Astrocyte of the cerebellum (primary cell): ENCODE results near the gene SCYGR8.

ENCODE experiments used
- DNase-seq: peaks from one replicate; pipeline ENCODE4 v3.0.0-alpha.2; 2011; ENCODE audit warnings: low read depth
- H3K4me3 ChIP-seq: 2 replicates; pipeline ENCODE4 v1.5.1; 2011; ENCODE audit warnings: mild to moderate bottlenecking, low read depth, low read length, moderate library complexity
- in situ Hi-C: cut with HindIII; loops from 2 replicates; pipeline ENCODE4 v1.10.0; 2017; ENCODE audit warnings: low sequenced_read_pairs
- TF ChIP-seq, protein P1 (sequence below): IDR thresholded peaks from 2 replicates; pipeline ENCODE4 v1.5.1; 2012; ENCODE audit warnings: low read length, low read depth, moderate library complexity, mild to moderate bottlenecking; ENCODE audit errors: missing control alignments

The SCYGR8 gene

DNA sequence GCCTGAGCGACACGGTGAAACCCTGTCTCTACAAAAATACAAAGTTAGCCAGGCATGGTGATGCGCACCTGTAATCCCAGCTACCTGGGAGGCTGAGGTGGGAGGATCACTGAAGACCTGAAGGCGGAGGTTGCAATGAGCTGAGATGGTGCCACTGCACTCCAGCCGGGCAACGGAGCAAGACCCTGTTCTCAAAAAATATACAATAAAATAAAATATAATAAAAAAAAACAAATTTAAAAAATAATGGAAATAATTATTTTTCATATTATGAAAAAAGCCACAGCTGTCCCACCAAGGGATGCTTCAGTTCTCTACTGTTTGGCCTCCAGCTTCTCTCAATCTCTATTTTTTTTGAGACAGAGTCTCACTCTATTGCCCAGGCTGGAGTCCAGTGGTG lies 38.3 kb upstream of the SCYGR8 start:
- no peak overlapping the region for H3K4me3 ChIP-seq
- TF ChIP-seq, protein P1, sequence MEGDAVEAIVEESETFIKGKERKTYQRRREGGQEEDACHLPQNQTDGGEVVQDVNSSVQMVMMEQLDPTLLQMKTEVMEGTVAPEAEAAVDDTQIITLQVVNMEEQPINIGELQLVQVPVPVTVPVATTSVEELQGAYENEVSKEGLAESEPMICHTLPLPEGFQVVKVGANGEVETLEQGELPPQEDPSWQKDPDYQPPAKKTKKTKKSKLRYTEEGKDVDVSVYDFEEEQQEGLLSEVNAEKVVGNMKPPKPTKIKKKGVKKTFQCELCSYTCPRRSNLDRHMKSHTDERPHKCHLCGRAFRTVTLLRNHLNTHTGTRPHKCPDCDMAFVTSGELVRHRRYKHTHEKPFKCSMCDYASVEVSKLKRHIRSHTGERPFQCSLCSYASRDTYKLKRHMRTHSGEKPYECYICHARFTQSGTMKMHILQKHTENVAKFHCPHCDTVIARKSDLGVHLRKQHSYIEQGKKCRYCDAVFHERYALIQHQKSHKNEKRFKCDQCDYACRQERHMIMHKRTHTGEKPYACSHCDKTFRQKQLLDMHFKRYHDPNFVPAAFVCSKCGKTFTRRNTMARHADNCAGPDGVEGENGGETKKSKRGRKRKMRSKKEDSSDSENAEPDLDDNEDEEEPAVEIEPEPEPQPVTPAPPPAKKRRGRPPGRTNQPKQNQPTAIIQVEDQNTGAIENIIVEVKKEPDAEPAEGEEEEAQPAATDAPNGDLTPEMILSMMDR = no peak
- in situ Hi-C loops = no loop called here
- DNase-seq = no peak

DNA sequence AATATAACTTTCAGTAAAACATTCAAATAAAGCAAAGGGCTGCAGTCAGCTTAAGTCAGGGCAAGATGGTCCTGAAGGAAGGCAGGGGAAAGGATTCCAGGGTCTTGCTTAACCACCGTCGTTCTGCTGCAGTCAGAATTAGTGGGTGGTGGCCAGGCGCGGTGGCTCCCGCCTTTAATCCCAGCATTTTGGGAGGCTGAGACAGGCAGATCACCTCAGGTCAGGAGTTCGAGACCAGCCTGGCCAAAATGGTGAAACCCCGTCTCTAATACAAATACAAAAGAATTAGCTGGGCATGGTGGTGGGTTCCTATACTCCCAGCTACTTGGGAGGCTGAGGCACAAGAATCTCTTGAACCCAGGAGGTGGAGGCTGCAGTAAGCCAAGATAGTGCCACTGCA lies 34.7 kb upstream of the SCYGR8 start:
- in situ Hi-C loops = no loop called here
- no peak for DNase-seq
- TF ChIP-seq, protein P1 = no peak
- no peak overlapping the region for H3K4me3 ChIP-seq

DNA sequence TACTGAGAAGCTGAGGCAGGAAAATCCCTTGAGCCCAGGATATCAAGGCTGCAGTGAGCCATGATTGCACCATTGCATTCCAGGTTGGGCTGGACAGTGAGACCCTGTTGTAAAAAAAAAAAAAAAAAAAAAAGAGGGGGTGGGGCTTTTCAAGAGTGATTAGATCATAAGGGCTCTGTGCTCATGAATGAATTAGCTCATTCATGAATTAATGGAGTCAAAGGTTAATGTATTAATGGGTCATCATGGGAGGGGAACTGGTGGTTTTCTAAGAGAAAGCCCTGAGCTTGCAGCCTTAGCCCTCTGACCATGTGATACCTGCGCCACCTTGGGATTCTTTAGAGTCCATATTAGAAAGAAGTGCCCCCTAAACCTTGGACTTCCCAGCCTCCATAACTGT lies 32.4 kb upstream of the SCYGR8 start:
- no peak for DNase-seq
- in situ Hi-C loops = no loop called here
- H3K4me3 ChIP-seq = no peak overlapping the region
- TF ChIP-seq, protein P1 = no peak

DNA sequence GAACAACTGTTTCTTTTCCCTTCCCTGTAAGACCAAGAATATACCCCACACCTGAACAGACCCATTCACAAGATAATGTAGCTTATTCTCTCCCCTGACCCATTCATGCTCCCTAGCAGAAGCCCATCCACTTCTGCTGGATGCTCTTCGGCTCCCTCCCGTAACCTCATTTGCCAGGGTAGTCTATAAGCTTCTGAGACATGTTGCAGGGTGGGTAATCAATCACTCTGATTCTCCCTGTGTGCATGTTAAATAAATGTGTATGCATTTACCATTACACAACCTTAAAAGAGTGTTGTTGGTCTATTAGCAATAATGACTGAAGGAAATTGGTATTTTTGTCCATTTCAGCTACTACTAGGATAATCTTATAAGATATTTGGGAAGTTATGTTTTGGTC lies 29.2 kb upstream of the SCYGR8 start:
- H3K4me3 ChIP-seq = no peak overlapping the region
- in situ Hi-C loops = no loop called here
- TF ChIP-seq, protein P1 = no peak
- DNase-seq = no peak

DNA sequence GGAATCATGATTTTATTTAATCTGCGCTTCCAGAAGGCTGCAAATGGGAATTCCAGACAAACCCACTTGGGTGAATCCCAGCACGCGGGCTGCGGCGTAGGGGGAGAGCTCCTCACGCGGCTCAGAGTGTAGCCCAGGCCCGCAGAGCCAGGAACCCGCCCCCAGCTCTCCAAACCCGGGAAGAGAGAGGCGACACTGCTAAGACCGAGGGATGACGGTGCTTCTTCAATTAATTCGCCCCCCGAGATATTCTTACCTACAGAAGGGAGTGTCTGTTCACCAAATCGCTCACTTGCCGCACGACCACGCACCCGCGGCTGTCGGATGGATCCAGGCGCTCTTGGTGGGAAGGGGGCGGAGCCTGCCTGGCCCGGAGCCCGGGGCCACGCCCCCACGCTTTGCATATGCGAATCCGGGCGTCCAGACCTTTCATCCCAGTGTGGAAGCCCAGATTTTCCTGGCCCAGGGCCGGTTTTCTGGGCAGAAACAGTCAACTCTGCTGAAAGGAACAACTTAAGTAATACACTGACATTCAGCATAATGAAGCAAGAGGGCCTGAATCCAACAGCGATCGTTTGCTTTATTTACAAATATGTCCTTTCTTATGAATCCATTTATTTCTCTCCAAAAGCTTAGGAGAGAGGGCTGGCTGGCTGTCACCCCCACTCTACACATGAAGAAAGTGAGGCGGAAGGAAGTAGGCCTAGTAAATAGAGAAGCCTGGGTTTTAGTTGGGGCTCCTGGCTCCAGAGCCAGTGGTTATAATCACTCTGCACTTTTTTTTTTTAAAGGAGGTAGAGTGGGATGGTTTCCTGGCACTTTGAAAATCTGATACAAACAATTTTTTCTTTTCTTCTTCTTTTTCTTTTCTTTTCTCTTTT lies 27.8 kb upstream of the SCYGR8 start, which contains the start of gene SLC19A3:
Gene SLC19A3, minus strand, starts transcription at position 342 of the 881 bp plus-strand sequence. CDS start 15,710 bp downstream, outside the sequence.
- in situ Hi-C loops = no loop called here
- H3K4me3 ChIP-seq = peak within 1 kb of the TSS; percentile 48
- TF ChIP-seq, protein P1 = no peak
- peak; percentile 80 for DNase-seq

DNA sequence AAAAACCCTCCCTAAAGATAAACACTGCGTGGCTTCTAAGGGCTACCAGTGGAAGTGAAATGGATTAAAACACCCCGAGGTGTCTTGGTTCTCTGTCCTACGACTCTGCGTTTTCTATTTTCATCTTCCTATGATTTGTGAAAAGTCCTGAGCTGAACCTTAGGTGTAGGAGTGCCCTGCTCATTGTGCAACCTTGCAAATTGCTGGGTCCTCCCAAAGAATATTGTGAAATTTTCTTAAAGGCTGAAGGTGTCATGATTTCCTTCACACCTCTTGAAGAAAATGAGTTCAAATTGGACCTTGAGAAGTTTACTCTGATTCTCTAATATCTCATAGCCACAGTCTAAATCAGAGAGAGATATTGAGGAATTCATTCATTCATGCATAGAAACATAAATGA lies 26.1 kb upstream of the SCYGR8 start:
- no peak overlapping the region for H3K4me3 ChIP-seq
- in situ Hi-C loops = no loop called here
- DNase-seq = no peak

More for the DNA sequence above, 26.1 kb upstream of the SCYGR8 start:
- TF ChIP-seq, protein P1 = no peak
